ENCODE measurements around the gene DERA.

- TF ChIP-seq CTCF (tag by site-specific recombination; IDR thresholded peaks at IDR 0.05) (no peak), ZSCAN18 (tag by site-specific recombination; IDR thresholded peaks at IDR 0.05) (no peak), PBX3 (CRISPR knock-in tag; IDR thresholded peaks at IDR 0.05) (no peak), HOXC10 (CRISPR knock-in tag; IDR thresholded peaks at IDR 0.05) (no peak), ZBTB6 (tag by site-specific recombination; IDR thresholded peaks at IDR 0.05) (peak; percentile 33; the same call in 1 of the 2 replicates), MEIS1 (CRISPR knock-in tag; IDR thresholded peaks at IDR 0.05; ENCODE audit: borderline replicate concordance) (no peak), ZNF121 (tag by site-specific recombination; IDR thresholded peaks at IDR 0.05) (no peak), HOXA7 (CRISPR knock-in tag; IDR thresholded peaks at IDR 0.05; ENCODE audit: borderline replicate concordance) (no peak), ZBTB7A (tag by site-specific recombination; IDR thresholded peaks at IDR 0.05; ENCODE audit: low read depth) (no peak), TCF7L2 (IDR thresholded peaks at IDR 0.05; ENCODE audit: borderline replicate concordance, low read depth, low read length) (no peak), REPIN1 (tag by site-specific recombination; IDR thresholded peaks at IDR 0.05; ENCODE audit: low read depth) (no peak), ZNF514 (tag by site-specific recombination; IDR thresholded peaks at IDR 0.05) (no peak), ZBTB49 (tag by site-specific recombination; IDR thresholded peaks at IDR 0.05; ENCODE audit: low read depth) (no peak), KLF1 (tag by site-specific recombination; IDR thresholded peaks at IDR 0.05) (peak; percentile 56)
Measured at GRCh38 chr12:15882118-15882971, 28.8 kb upstream of the DERA start, which contains the start of gene STRAP.

All from HEK293 (cell line).